GM18907 (cell line): ENCODE measurements around the gene NFE2L1.
"Not testable (repeated sequence)": the region's sequence is repeated elsewhere in the genome, so short reads cannot be mapped to it uniquely, and the experiment has no call there.

Experiments
- ATAC-seq: cut with Tn5 transposase; IDR thresholded peaks from one replicate; pipeline ENCODE4 v1.9.1; 2021; ENCODE audit warnings: mild to moderate bottlenecking, moderate library complexity; ENCODE audit not compliant: unreplicated experiment

NFE2L1 gene

GRCh38 chr17:48022901-48023300 is 25.3 kb upstream of the NFE2L1 start:
- ATAC-seq: no peak

- ATAC-seq: no peak
Observed at GRCh38 chr17:48023400-48024148, 24.6 kb upstream of the NFE2L1 start.

GRCh38 chr17:48024149-48025039 is 23.8 kb upstream of the NFE2L1 start:
- ATAC-seq: no peak

- ATAC-seq: peak; percentile 79
Observed at GRCh38 chr17:48025040-48025903, 22.9 kb upstream of the NFE2L1 start.

DNA sequence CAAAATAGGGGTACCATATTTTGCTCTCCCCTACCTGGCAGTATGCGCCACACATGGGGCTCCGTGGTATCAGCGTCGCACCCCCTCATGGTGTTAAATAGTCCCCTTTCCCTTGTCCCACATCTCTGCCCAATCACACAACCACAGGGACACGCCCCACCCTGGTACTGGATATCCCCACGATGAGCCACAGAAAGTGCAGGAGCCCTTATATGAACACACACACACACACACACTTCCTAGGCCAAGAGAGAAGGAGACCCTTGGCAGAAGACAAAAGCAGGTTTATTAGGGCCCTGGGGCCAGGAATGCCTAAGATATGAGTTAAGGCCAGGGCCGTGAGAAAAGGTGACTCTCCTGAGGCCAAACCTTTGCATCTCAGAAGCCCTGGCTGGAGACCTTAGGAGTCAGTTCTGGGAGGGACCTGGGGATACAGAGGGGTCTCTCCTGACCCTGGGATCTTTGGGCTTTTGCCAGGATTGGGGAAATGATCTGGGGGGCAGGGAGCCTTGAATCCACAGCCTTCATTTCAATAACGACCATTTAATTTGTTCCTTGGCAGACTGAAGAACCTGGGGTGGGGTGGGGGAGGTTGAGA is 22.2 kb upstream of the NFE2L1 start:
- no peak for ATAC-seq

GRCh38 chr17:48026502-48027321 is 21.4 kb upstream of the NFE2L1 start:
- peak; percentile 35 for ATAC-seq

DNA sequence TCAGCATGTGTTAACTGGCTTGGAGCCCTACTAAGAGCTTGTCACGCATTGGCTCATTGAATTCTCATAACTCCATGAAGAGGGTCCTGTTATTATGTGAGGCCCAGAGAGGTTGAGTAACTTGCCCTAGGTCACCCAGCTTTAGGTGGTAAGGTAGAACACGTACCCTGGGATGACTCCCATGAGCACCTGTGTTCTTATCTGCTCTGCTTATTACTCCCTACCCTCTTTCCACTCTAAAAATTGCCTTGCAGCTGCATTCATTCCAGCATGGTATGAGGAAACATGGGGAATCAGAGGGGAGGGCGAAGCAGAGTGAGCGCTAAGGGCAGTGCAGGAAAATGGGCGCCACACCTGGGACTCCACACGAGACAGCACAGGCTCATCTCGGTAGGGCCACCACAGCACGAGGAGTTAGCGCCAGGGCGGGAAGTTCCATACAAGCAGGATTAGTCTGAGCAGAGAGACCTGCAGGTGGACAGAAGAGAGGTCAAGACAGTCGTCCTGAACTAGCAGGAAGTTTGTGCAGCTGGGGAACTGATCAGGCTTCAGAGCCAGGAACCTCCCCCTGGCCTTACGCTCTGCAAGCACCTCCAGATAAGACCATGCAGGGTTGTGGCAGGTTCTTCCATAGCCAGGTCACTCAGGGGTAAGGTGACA is 20.7 kb upstream of the NFE2L1 start:
- no peak for ATAC-seq

- no peak for ATAC-seq
Observed at GRCh38 chr17:48028736-48029135, 19.4 kb upstream of the NFE2L1 start.

- ATAC-seq: no peak
Observed at GRCh38 chr17:48030531-48030930, 17.6 kb upstream of the NFE2L1 start.

- ATAC-seq: no peak
Observed at GRCh38 chr17:48031966-48032365, 16.2 kb upstream of the NFE2L1 start.

DNA sequence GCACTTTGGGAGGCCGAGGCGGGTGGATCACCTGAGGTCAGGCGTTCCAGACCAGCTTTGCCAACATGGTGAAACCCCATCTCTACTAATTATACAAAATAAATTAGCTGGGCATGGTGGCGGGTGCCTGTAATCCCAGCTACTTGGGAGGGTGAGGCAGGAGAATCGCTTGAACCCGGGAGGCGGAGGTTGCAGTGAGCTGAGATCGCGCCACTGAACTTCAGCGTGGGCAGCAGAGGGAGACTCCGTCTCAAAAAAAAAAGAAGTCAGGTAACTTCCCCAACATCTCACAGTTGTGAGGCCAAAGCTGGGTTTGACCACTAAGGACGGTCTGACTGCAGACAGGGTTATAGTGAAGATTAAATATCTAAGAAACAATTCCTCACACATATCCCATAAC is 13.4 kb upstream of the NFE2L1 start:
- ATAC-seq: not testable (repeated sequence)

GRCh38 chr17:48036693-48037035 is 11.5 kb upstream of the NFE2L1 start:
- ATAC-seq: no peak

GRCh38 chr17:48037036-48037837 is 10.9 kb upstream of the NFE2L1 start, which contains the start of gene COPZ2:
Gene COPZ2, minus strand, starts transcription at chr17:48037797. Its CDS starts 20 bp downstream, at chr17:48037777.
- peak; percentile 55 for ATAC-seq

DNA sequence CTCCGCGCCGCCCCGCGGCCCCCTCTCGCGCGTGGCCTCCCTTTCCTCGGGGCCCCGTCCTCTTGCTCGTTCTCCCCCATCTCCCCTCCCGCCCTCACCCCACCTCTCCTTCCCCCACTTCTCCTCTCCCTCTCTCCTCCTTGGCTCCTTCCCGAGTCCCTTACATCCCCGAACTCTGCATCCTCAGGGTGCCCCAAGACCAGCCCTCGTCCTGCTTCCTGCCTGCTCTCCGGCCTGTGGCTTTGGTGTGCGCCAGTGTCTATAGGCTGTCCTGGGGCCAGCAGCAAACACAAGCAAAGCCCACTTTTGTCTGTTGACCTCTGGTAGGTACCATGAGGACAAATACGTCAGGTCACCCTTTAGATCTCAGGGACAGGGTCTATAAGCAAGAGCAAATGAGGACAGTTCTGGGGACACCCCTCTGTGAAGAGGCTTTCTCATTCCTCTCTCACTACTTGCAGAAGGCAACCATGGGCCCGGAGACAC is 10.3 kb upstream of the NFE2L1 start:
- no peak for ATAC-seq

DNA sequence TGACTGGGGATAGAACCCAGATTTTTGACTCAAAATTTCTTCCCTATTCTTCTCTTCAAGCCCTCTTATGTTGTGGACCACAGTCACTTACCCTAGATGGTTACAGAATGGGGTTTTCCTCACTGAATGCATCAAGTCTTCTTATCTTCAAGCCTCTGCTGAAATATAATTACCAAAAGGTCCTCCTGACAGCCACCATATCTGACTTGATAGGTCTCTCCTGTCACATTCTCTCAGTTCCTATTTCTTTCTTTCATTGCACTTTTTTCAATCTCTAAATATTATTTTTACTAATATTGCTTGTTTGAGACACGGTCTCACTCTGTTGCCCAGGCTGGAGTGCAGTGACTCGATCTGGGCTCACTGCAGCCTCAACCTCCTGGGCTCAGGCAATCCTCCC is 9.5 kb upstream of the NFE2L1 start:
- no peak for ATAC-seq

DNA sequence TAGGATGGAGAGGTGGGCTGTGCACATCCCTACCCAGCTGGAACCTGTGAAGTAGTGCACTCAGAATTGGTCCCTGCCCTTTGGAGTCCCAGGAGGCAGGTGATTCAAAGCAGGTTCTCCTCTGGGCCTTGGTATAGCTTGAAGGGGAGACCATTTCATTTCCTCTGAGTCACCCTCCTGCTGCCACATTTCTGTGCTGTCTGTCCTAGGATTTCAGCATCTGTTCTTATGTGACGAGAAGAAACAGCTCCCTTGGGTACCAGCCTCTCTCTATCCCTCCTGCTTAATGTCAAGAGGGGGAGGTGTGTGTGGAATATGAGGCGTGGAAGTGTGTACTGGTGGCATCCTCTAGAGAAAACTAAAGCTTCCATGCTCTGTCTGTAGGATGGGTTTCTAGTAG is 5.0 kb upstream of the NFE2L1 start:
- no peak for ATAC-seq

GRCh38 chr17:48044851-48045250 is 3.3 kb upstream of the NFE2L1 start:
- no peak for ATAC-seq

- ATAC-seq: no peak
Observed at GRCh38 chr17:48045316-48046001, 2.7 kb upstream of the NFE2L1 start.
